SK-N-MC (cell line): ENCODE data around the gene SNX14.

Source experiments
- DNase-seq: peaks from one replicate; pipeline ENCODE4 v3.0.0-alpha.2; 2011; ENCODE audit warnings: low read depth, low spot score
- H3K27ac ChIP-seq: fragments of 200-600 bp; sonication (generic); 2 replicates; pipeline ENCODE4 v1.5.1; 2016; ENCODE audit warnings: mixed run types
- H3K36me3 ChIP-seq: fragments of 200-600 bp; sonication (generic); 2 replicates; pipeline ENCODE4 v1.6.1; 2017; ENCODE audit warnings: antibody characterized with exemption, low read length, mixed read lengths; ENCODE audit not compliant: insufficient read depth
- H3K4me3 ChIP-seq: fragments of 200-600 bp; sonication (generic); 2 replicates; pipeline ENCODE4 v1.5.1; 2016
- H3K9ac ChIP-seq: fragments of 200-600 bp; sonication (generic); 2 replicates; pipeline ENCODE4 v1.8.0; 2017; ENCODE audit warnings: mixed run types, mixed read lengths; ENCODE audit not compliant: insufficient read length
- H3K9me3 ChIP-seq: fragments of 200-600 bp; sonication (generic); 2 replicates; pipeline ENCODE4 v1.6.1; 2017; ENCODE audit warnings: low read depth, mild to moderate bottlenecking, antibody characterized with exemption, low read length, moderate library complexity, mixed read lengths
- EZH2 ChIP-seq: fragments of 200-600 bp; sonication (generic); IDR thresholded peaks from one replicate; pipeline ENCODE4 v1.6.1; 2017; ENCODE audit warnings: antibody characterized with exemption
- FOXP2 ChIP-seq: optimal IDR thresholded peaks from 2 replicates; pipeline ENCODE3; 2011; ENCODE audit warnings: mild to moderate bottlenecking, moderate library complexity; ENCODE audit not compliant: insufficient read depth; ENCODE audit errors: extremely low read length, control extremely low read depth
- POLR2AphosphoS5 ChIP-seq: IDR thresholded peaks from 2 replicates; pipeline ENCODE4 v1.6.1; 2012; ENCODE audit warnings: mild to moderate bottlenecking, low read depth, low read length, borderline replicate concordance

The SNX14 gene

DNA sequence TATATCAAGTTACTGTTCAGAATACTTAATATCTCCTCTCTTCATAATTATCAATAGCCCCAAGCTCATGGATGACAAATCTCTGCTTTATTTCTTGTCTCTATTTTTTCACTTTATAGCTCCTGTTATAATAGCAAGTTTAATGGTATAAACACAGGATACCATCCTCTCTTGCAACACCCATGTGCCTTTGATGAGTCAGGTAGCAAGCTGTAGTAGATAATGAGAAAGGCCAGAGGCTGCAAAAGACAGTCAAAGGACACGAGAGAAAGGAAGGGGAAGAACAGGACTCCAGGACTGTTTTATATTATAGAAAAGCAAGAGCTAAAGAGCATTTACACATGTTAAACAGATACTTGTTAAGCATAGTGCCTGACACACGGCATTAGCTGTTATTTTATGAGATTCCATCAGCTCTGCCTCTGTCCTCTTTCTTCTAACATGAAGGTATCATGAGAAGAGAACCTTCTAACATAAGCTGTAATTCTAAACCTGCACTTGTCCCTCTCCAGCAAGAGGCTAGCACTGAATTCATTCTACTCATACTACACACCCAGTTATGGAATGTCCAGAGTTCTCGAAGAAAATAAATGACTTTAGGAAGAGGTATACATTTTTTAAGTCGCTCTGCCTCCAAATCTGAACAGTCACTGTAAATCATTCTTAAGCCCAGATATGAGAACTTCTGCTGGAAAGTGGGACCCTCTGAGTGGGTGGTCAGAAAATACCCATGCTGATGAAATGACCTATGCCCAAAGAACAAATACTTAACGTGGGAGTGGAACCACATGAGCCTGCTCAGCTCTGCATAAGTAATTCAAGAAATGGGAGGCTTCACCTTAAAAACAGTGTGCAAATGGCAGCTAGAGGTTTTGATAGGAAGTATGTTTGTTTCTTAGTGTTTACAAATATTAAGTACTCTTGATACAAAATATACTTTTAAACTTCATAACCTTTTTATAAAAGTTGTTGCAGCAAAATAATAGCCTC lies 98.8 kb downstream of the SNX14 start:
- TF ChIP-seq FOXP2 (no peak), EZH2 (no peak), POLR2AphosphoS5 (no peak)
- H3K27ac ChIP-seq: no peak overlapping the region
- H3K4me3 ChIP-seq: no peak overlapping the region
- H3K36me3 ChIP-seq: no peaks in the 10 kb centered on the region
- no peak overlapping the region for H3K9ac ChIP-seq
- no peak for DNase-seq
- no peaks in the 10 kb centered on the region for H3K9me3 ChIP-seq

DNA sequence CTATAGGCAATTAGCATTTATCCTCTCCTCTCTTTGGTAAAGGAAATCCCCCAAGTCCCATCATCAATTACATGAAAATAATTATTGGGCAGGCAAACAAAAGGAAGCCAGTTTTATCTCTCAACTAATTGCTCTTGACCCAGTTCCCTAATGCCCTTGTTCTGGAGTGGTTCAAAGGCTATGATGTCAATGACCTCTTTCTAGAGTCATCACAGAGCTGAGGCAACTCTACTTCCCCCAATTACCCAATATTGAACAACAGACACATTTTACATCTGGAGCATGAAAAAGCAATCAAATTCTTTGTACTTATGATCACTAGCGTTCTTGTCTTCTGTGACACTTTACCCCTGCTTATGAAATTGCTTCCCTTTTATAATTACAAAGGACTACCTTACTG lies 100.3 kb downstream of the SNX14 start:
- no peak overlapping the region for H3K4me3 ChIP-seq
- no peaks in the 10 kb centered on the region for H3K36me3 ChIP-seq
- no peak overlapping the region for H3K9ac ChIP-seq
- H3K27ac ChIP-seq: no peak overlapping the region
- H3K9me3 ChIP-seq: no peaks in the 10 kb centered on the region
- TF ChIP-seq EZH2 (no peak), FOXP2 (no peak), POLR2AphosphoS5 (no peak)
- DNase-seq: no peak

DNA sequence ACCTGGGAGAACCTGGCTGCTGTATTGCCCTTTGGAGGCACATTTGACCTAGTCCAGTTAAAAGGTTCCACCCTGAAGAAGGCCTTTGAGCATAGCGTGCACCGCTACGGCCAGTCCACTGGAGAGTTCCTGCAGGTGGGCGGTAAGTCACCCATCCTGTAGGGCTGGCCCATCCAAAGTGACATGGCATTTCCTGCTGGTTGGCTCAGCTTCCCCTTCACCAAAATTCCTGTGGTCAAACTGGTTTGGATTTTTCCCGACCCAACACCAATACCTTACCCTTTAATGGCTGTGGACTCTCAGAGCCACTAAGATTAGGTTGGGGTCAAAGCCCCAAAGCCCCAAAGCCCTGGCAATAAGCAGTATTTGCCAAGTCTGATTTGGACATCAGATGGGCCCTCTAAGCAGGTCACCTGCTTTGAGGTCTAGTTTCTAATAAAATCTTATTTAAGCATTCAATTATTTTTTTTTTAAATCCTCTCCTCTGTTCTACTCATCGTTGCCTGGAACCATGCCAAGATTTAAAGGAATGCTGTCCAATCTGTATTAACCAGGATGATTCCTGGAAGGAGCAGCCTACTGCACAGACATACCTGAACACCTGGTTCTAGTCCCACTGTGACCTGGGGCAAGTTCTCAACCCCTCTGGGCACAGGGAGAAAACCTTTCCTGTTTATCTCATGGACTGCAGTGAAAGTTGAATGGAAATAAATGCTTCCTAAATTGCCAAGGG lies 103.0 kb downstream of the SNX14 start:
- no peaks in the 10 kb centered on the region for H3K36me3 ChIP-seq
- no peak overlapping the region for H3K27ac ChIP-seq
- TF ChIP-seq POLR2AphosphoS5 (no peak), EZH2 (no peak), FOXP2 (no peak)
- H3K4me3 ChIP-seq: no peak overlapping the region
- H3K9me3 ChIP-seq: no peaks in the 10 kb centered on the region
- H3K9ac ChIP-seq: no peak overlapping the region
- DNase-seq: no peak

DNA sequence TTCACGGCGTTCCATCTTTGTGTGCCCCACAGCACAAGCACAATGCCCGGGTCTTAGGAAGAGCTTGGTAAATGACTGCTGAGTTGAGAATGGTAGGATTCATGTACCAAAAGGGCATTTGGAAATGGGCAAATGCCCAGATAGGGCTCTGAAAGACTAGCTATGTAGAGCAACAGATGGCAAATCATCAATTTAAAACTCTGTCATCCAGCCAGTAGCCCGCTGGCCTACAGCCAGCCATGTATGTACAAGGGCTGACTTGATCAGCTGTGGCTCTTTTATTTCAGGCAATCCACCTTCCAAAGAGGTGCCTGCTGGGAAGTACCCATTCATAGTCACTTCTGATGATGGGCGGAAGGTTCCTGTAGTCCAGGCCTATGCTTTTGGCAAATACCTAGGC lies 108.7 kb downstream of the SNX14 start:
- Histone ChIP-seq H3K4me3 (no peak overlapping the region), H3K36me3 (no peaks in the 10 kb centered on the region), H3K9ac (no peak overlapping the region), H3K27ac (no peak overlapping the region), H3K9me3 (no peaks in the 10 kb centered on the region)
- TF ChIP-seq FOXP2 (no peak), POLR2AphosphoS5 (no peak)
- DNase-seq: no peak

DNA sequence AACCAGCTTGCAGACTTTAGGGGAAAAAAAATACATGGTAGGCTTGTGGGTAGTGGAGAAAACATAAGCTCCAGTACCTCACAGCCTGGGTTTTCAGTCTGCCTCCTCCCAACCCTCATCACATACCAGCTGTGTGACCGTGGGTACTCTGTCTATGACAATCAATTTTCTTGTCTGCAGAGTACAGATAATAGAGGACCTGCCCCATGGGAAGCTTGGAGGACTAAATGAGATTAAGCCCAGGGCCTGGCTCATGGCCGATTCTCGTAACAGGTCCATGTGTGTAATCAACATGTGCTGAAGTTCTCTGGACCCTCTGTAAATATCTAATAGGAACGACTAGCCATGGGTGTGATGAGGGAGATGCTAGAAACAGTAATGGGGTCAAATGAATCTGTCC lies 109.8 kb downstream of the SNX14 start:
- Histone ChIP-seq H3K27ac (no peak overlapping the region), H3K9me3 (no peaks in the 10 kb centered on the region), H3K4me3 (no peak overlapping the region)

DNA sequence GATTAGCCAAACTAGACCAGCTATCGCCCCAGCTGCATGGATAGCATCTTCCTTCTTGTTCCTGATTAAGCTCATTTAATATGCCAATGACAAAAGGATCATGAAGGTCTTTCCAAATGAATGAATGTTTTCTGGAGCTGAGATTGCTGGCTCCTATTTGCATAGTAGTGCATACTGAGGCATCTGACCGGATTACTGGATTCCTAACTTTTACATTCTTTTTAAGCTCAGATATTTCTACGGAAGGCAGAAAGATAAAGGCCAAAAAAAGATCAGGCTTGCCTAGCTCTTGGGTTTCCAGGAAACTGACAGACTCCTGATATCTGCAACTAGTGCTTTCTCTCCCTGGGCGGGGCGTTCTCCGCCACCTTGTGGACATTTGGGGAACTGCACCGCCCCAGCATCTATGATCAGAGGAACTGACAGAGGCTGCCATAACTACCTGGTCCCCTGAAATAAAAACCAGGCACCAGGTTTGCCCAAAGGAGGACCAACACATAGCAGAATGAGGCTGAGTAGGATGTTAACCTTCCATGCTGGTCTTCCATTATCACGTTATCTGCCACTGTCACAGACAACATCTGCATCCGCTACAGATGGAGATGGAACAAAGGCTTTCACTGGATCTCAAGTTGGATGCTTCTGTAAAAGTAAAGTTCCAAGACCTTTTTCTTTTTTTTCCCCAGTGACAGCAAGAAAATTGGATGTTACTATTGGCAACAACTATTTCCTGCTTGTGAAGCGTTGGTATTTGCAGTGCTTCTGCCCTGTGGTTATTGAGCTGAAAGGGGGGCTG lies 110.6 kb downstream of the SNX14 start:
- H3K9ac ChIP-seq: no peak overlapping the region
- DNase-seq: no peak
- TF ChIP-seq FOXP2 (no peak), POLR2AphosphoS5 (no peak), EZH2 (no peak)
- H3K36me3 ChIP-seq: no peaks in the 10 kb centered on the region
- H3K9me3 ChIP-seq: no peaks in the 10 kb centered on the region
- no peak overlapping the region for H3K27ac ChIP-seq
- no peak overlapping the region for H3K4me3 ChIP-seq

More for the DNA sequence above, 109.8 kb downstream of the SNX14 start:
- TF ChIP-seq FOXP2: no peak
- TF ChIP-seq POLR2AphosphoS5: no peak
- no peak for TF ChIP-seq EZH2
- DNase-seq: no peak
- H3K9ac ChIP-seq: no peak overlapping the region
- H3K36me3 ChIP-seq: no peaks in the 10 kb centered on the region

DNA sequence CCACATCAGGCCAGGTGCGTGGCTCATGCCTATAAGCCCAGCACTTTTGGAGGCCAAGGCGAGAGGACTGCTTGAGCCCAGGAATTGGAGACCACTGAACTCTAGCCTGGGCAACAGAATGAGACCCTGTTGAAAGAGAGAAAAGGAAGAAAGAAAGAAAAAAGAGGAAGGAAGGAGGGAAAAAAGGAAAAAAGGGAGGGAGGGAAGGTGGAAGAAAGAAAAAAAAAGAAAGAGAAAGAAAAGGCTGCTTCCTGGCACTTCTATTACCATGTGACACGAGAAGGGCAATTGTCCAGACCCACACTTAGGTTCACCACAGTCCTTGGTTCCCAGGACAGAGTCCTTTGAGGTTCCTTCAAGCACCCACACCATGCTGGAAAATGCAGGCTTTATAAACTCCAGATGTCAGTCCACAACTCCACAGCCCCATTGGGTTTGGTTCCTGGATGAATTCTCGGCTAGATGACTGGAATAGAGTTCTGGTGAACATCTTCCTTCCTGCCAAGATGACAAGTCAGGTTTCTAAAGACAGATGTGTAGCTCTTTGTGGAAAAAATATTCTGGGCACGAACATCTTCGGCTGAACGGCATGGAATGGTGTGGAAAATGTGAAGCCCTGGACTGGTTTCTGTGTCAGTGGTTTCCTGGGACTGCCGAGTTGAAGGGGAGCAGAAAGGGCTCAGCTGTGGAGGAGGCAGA lies 111.3 kb downstream of the SNX14 start:
- H3K27ac ChIP-seq: no peak overlapping the region
- no peaks in the 10 kb centered on the region for H3K9me3 ChIP-seq
- no peaks in the 10 kb centered on the region for H3K36me3 ChIP-seq
- no peak overlapping the region for H3K9ac ChIP-seq
- no peak for DNase-seq
- H3K4me3 ChIP-seq: no peak overlapping the region
- TF ChIP-seq FOXP2 (no peak), EZH2 (no peak)
